Erythroblast (primary cell): ENCODE results near the gene FKRP.

Source experiments
- GATA1 ChIP-seq: IDR thresholded peaks from 2 replicates; pipeline ENCODE4 v1.6.1; 2011; ENCODE audit warnings: low read depth, mild to moderate bottlenecking, control low read depth, low read length, moderate library complexity
- POLR2A ChIP-seq: IDR thresholded peaks from 2 replicates; pipeline ENCODE4 v1.6.1; 2011; ENCODE audit warnings: mild to moderate bottlenecking, low read length

DNA sequence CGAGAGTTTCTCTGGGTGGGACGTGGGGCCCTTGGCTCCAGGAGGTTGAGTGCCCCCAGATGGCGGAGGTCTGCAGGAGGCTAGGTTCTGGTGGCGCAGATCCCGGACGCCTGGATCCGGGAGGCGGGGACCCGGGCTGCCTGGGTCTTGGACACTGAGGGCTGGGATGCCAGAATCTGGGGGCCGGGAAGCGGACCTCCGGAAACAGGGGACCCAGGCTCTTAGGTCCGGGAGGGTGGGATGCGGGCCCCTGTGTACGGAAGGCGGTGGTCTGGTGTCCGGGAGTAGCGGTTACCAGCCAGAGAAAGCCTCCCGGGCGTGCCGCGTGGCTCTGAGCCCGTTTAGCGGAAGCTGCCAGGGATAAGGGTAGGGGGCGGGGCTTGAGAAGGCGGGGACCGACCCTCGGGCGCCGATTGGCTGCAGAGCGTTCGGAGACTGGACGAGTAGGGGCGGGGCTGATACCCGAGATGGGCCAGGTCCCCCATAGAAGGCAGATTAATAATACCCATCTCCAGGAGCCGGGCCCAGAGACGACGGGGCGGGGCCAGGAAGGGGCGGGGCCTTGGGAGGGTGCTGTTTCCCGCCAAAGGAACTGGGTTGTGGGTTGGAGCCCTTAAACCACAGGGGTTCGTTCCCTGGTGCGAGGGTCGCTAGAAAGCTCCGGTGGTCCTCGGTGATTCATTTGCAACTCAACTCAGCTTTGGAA is 42.6 kb downstream of the FKRP start, which contains the start of gene SLC1A5:
- TF ChIP-seq POLR2A (peak; percentile 99), GATA1 (no peak)
